Embryonic facial prominence (tissue), 1 donor: Measurements from ENCODE around the gene ADGRB2.
A peak's percentile ranks its signal among the peaks of the same experiment; 100 is the strongest.

Source experiments
- DNase-seq: peaks from one replicate; pipeline ENCODE4 v3.0.0-alpha.2; 2016; ENCODE audit errors: extremely low spot score

Gene ADGRB2

GRCh38 chr1:31764312-31765040 is at the start of gene ADGRB2:
Gene ADGRB2, minus strand, starts transcription at chr1:31764340. Its CDS starts 7,119 bp downstream, at chr1:31757221.
- DNase-seq = no peak

GRCh38 chr1:31812158-31812829 is 48.2 kb upstream of the ADGRB2 start:
- DNase-seq = no peak

GRCh38 chr1:31811605-31812004 is 47.5 kb upstream of the ADGRB2 start:
- DNase-seq = peak; percentile 33

GRCh38 chr1:31809698-31810097 is 45.6 kb upstream of the ADGRB2 start:
- no peak for DNase-seq

GRCh38 chr1:31807273-31808048 is 43.3 kb upstream of the ADGRB2 start:
- no peak for DNase-seq

- DNase-seq = no peak
Observed at GRCh38 chr1:31805318-31805717, 41.2 kb upstream of the ADGRB2 start.

- DNase-seq = no peak
Observed at GRCh38 chr1:31804098-31804497, 40.0 kb upstream of the ADGRB2 start.

- DNase-seq = no peak
Observed at GRCh38 chr1:31803610-31804009, 39.5 kb upstream of the ADGRB2 start.

- DNase-seq = no peak
Observed at GRCh38 chr1:31802190-31803150, 38.3 kb upstream of the ADGRB2 start.

- no peak for DNase-seq
Observed at GRCh38 chr1:31801458-31801857, 37.3 kb upstream of the ADGRB2 start.

GRCh38 chr1:31800674-31800967 is 36.5 kb upstream of the ADGRB2 start:
- DNase-seq = no peak

GRCh38 chr1:31799895-31800673 is 35.9 kb upstream of the ADGRB2 start:
- DNase-seq = no peak

GRCh38 chr1:31799196-31799894 is 35.2 kb upstream of the ADGRB2 start:
- DNase-seq = no peak

- DNase-seq = no peak
Observed at GRCh38 chr1:31798433-31799195, 34.5 kb upstream of the ADGRB2 start.

GRCh38 chr1:31798086-31798432 is 33.9 kb upstream of the ADGRB2 start:
- DNase-seq = no peak

- DNase-seq = no peak
Observed at GRCh38 chr1:31797216-31797615, 33.1 kb upstream of the ADGRB2 start.

GRCh38 chr1:31796707-31797106 is 32.6 kb upstream of the ADGRB2 start:
- no peak for DNase-seq

- no peak for DNase-seq
Observed at GRCh38 chr1:31795801-31796621, 31.9 kb upstream of the ADGRB2 start.
